Left ventricle myocardium inferior (tissue), 1 donor: Measurements from ENCODE around the gene TAS2R43. TPM values are rescaled to one million over a fixed set of nuclear protein-coding genes. Genes with fewer than 3 reads are reported as not detected.

Experiments used
- DNase-seq: peaks from one replicate; pipeline ENCODE4 v3.0.0-alpha.2; 2020
- H3K27ac ChIP-seq: fragments of 200-600 bp; replicated peaks from 2 replicates; pipeline ENCODE4 v1.8.0; 2021
- H3K27me3 ChIP-seq: fragments of 200-600 bp; 2 replicates; pipeline ENCODE4 v1.8.0; 2021; ENCODE audit warnings: low read depth
- H3K36me3 ChIP-seq: fragments of 200-600 bp; 2 replicates; pipeline ENCODE4 v1.8.0; 2021
- H3K4me1 ChIP-seq: fragments of 200-600 bp; 2 replicates; pipeline ENCODE4 v1.8.0; 2021
- H3K4me3 ChIP-seq: fragments of 200-600 bp; 2 replicates; pipeline ENCODE4 v1.8.0; 2021; ENCODE audit warnings: mild to moderate bottlenecking, moderate library complexity
- H3K9me3 ChIP-seq: fragments of 200-600 bp; replicated peaks from 2 replicates; pipeline ENCODE4 v1.8.0; 2021
- intact Hi-C: fragments of 100-400 bp; cut with micrococcal nuclease; formaldehyde crosslinking; loops from one replicate; pipeline ENCODE4 v1.11.0; 2022
- total RNA-seq: library from RNA; stranded (reverse); fragmentation: NEBNext Ultra II Directional; extraction: Animal tissue kit (Norgen Biotek cat#: 25700); gene quantifications from one replicate; pipeline ENCODE4 v1.2.1, GENCODE V29; 2021
- TF ChIP-seq, protein P1 (sequence below): fragments of 200-600 bp; IDR thresholded peaks from 2 replicates; pipeline ENCODE4 v1.8.0; 2021; ENCODE audit warnings: antibody characterized with exemption, mild to moderate bottlenecking, borderline replicate concordance
- donor health status: DM: no; HTN: yes; CAD: no; lungs with severe emphysema.

Gene TAS2R43
- total RNA-seq, 1 donor from 2014 or later: not detected

DNA sequence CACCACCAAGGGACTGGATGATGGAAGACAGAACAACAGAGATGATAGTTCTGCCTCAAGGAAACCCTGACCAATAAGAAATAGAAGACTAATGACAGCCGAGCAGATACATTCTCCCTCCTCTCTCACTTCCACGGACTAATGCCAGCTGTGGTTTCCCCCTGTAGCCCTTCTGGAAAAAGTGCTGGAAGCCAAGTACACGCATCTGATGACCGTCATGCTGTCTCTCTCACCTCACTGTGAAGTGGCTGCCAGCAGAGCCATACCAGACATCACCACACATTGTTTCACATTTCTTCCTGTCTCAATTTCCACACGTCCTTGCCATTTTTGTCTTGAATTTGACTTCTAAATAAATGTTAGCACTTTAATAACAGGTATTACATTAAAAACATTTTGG lies 2.9 kb downstream of the TAS2R43 start:
- TF ChIP-seq, protein P1, sequence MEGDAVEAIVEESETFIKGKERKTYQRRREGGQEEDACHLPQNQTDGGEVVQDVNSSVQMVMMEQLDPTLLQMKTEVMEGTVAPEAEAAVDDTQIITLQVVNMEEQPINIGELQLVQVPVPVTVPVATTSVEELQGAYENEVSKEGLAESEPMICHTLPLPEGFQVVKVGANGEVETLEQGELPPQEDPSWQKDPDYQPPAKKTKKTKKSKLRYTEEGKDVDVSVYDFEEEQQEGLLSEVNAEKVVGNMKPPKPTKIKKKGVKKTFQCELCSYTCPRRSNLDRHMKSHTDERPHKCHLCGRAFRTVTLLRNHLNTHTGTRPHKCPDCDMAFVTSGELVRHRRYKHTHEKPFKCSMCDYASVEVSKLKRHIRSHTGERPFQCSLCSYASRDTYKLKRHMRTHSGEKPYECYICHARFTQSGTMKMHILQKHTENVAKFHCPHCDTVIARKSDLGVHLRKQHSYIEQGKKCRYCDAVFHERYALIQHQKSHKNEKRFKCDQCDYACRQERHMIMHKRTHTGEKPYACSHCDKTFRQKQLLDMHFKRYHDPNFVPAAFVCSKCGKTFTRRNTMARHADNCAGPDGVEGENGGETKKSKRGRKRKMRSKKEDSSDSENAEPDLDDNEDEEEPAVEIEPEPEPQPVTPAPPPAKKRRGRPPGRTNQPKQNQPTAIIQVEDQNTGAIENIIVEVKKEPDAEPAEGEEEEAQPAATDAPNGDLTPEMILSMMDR: no peak
- Histone ChIP-seq H3K27me3 (no peaks in the 10 kb centered on the region), H3K36me3 (no peaks in the 10 kb centered on the region), H3K4me3 (no peak overlapping the region), H3K27ac (no peak overlapping the region), H3K9me3 (no peaks in the 10 kb centered on the region), H3K4me1 (no peaks in the 10 kb centered on the region)
- DNase-seq: no peak
- intact Hi-C loops: no loop called here

DNA sequence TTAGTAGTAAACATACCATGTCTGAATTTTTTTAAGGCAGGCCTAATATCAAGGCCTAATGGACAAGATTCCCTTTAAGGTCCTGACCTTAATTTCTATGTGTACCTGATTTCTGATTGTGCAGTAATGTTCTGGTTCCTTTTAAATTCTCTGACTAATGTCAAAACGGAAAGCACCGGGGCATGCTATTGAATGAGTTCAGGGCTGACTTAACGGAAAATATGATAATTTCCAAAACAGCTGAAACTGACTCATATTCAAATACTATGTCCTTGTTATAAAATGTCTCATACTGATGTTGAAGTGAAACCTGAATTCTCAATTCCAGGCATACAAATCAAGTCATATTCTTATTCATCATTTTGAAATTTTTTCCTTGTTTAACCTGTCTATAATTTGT lies 6.7 kb downstream of the TAS2R43 start:
- intact Hi-C loops: no loop called here

DNA sequence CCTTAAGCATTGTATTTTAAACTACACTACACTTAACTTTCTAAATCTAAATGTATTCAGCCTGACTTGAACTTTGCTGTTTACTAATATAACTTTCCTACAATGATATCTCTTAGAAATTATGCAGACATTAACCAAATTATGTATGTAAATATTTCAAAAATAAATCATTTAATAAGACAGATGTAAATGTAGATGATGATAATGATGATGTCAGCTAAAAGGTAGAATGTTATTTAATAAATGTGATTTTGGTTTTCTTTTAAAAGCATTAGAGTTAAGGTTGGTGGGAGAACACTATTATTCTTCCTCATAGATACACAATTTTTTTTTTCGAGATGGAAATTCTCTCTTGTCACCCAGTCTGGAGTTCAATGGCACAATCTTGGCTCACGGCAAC lies 10.1 kb downstream of the TAS2R43 start:
- no peaks in the 10 kb centered on the region for H3K9me3 ChIP-seq
- TF ChIP-seq, protein P1: no peak
- no peaks in the 10 kb centered on the region for H3K27me3 ChIP-seq
- H3K4me1 ChIP-seq: no peaks in the 10 kb centered on the region
- intact Hi-C loops: no loop called here
- DNase-seq: no peak
- no peak overlapping the region for H3K4me3 ChIP-seq
- no peak overlapping the region for H3K27ac ChIP-seq
- H3K36me3 ChIP-seq: no peaks in the 10 kb centered on the region

More for the DNA sequence above, 6.7 kb downstream of the TAS2R43 start:
- Histone ChIP-seq H3K27me3 (no peaks in the 10 kb centered on the region), H3K36me3 (no peaks in the 10 kb centered on the region), H3K27ac (no peak overlapping the region), H3K4me3 (no peak overlapping the region), H3K4me1 (no peaks in the 10 kb centered on the region), H3K9me3 (no peaks in the 10 kb centered on the region)
- no peak for DNase-seq
- TF ChIP-seq, protein P1: no peak

DNA sequence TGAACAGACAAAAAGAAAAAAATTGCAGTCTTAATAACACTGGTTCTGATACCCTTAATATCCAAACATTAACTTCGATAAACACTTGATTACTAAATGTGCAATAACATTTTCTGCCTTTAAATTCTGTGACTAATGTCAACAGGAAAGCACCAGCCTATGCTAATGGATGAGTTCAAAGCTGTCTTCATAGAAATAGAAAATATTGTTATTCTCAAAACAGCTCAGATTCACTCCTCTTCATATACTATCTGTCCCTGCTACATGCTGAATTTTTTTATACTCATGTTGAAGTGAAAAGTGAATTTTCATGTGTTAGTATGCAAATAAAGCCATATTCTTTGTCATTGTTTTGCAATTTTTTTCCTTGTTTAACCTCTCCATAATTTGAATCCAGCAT lies 13.9 kb downstream of the TAS2R43 start:
- no peak overlapping the region for H3K4me3 ChIP-seq
- no peaks in the 10 kb centered on the region for H3K4me1 ChIP-seq
- H3K27me3 ChIP-seq: no peaks in the 10 kb centered on the region
- TF ChIP-seq, protein P1: no peak
- no peak overlapping the region for H3K27ac ChIP-seq
- H3K9me3 ChIP-seq: no peaks in the 10 kb centered on the region
- intact Hi-C loops: no loop called here
- DNase-seq: no peak
- H3K36me3 ChIP-seq: no peaks in the 10 kb centered on the region

DNA sequence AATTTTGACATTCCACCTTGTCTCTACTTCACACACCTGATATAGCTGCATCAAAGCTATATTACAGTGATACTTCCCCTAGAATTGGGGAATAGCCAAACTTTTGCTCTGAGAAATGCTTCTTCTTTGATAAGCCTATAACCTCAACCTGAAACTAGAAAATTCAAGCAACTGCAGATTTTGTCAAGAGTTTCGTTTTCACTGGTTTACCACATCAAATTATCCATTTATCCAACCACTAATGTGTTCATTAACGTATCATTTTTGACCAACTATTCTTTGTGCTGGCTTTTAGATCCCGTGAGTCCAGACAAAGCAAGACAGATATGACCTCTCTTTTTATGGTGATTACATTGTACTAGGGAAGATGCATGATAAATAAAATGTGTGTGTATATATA lies 16.5 kb downstream of the TAS2R43 start:
- no peaks in the 10 kb centered on the region for H3K4me1 ChIP-seq
- no peaks in the 10 kb centered on the region for H3K27me3 ChIP-seq
- DNase-seq: no peak
- no peaks in the 10 kb centered on the region for H3K36me3 ChIP-seq
- no peak overlapping the region for H3K27ac ChIP-seq
- no peak overlapping the region for H3K4me3 ChIP-seq
- H3K9me3 ChIP-seq: no peaks in the 10 kb centered on the region
- TF ChIP-seq, protein P1: no peak
- intact Hi-C loops: no loop called here

DNA sequence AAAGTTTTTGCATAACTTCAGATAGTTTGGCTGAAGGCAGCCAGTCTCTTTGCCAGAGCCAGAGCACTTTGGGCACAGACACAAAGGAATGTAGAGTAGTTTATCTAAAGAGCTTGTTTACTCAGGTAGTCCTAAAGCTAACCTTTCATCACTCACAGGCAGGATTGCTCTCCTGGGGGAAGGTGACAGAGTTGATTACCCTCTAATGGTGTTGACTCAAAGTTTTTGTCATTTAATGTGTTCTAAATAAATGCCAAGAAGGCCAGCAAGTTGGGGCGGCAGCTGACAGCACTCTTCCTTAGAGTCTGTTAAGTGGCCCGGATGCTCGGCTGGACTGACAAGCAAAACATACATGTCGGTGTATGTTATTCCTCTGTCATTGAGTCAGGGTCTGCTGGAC lies 20.7 kb downstream of the TAS2R43 start:
- peaks cover 7% of the 10 kb centered on the region for H3K4me1 ChIP-seq
- no peaks in the 10 kb centered on the region for H3K9me3 ChIP-seq
- H3K4me3 ChIP-seq: no peak overlapping the region
- TF ChIP-seq, protein P1: no peak
- DNase-seq: no peak
- intact Hi-C loops: no loop called here
- H3K27me3 ChIP-seq: no peaks in the 10 kb centered on the region
- H3K36me3 ChIP-seq: no peaks in the 10 kb centered on the region
- no peak overlapping the region for H3K27ac ChIP-seq
